HG03159 (cell line): Measurements from ENCODE around the gene RHOB.
"Not testable (repeated sequence)": the region's sequence is repeated elsewhere in the genome, so short reads cannot be mapped to it uniquely, and the experiment has no call there.

Source experiments
- ATAC-seq: cut with Tn5 transposase; IDR thresholded peaks from one replicate; pipeline ENCODE4 v1.9.1; 2021; ENCODE audit warnings: mild to moderate bottlenecking, moderate library complexity; ENCODE audit not compliant: unreplicated experiment

RHOB gene

DNA sequence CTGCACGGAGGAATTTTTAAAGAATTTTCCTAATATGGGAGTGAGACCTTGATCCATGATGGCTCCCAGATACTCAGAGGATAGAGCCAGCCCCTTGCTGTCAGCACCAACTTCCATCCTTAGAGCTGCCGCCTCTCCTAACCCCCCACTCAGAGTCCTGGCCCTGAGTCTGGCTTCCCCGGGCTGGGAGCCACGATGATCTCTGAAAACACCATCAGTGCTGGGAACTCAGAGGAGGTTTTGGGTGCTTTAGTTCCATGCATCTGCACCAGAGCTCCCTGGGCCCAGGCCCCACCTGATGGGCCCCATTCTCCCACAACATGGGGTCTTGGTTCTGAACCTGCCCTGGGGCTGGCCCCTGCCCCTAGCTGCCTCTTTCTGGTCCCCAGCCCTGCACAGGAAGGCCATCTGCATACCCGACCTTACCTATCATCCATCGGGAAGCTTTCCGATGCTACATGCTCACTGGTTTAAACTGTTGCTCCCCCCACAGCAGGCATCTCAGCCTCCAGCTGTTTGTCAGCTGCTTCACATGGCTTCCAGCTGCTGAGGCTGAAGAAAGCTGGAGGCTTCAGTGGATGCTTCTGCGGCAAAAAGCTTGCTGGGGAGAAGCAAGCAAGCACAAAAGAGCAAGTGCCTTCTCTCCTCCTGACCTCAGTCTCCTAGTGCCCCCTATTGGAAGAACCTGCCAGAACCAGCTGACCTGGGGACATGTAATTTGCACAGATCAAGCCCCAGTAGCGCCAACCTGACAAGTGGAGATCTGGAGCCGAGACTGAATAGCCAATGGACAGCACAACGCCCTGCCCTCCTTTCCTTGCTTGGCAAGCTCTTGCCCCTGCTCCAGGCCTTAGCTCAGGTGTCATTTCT, 24.2 kb upstream of the RHOB start:
- no peak for ATAC-seq

DNA sequence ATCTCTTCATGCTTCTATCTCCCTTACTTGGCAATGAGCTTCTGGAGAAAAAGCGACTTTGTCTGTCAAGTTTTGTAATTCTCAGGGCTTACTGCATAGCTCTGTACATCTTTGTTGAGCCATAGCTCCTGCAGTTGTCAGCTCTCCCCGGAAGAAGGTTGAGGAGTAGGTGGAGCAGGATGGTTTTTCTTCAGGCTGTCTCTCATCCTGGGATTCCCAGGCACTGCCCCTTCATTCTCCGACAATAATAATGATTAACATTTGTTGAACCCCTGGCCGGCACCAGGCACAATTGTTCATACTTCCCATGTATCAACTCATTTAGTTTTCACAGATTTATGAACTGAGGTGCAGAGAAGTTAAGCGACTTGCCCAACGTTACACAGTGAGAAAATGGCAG, 23.5 kb upstream of the RHOB start:
- no peak for ATAC-seq

DNA sequence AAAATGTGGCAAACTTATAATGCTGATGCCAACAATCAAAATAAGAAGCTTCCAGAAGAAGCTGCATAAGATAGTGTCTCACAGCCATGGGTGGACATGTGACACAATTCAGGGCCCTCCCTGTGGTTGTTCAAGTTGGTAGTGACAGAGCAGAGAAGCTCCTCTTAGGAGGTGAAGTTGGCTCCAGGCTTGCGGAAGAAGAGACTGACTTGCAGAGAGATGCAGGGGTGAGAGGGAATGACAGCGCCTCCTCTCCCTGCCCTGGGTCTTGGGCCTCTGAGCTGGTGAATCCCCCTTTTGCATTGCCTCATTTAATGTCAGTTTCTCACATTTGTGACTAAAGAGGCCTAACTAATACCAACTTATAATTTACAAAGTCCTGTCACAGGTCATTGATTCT, 23.0 kb upstream of the RHOB start:
- ATAC-seq = no peak

DNA sequence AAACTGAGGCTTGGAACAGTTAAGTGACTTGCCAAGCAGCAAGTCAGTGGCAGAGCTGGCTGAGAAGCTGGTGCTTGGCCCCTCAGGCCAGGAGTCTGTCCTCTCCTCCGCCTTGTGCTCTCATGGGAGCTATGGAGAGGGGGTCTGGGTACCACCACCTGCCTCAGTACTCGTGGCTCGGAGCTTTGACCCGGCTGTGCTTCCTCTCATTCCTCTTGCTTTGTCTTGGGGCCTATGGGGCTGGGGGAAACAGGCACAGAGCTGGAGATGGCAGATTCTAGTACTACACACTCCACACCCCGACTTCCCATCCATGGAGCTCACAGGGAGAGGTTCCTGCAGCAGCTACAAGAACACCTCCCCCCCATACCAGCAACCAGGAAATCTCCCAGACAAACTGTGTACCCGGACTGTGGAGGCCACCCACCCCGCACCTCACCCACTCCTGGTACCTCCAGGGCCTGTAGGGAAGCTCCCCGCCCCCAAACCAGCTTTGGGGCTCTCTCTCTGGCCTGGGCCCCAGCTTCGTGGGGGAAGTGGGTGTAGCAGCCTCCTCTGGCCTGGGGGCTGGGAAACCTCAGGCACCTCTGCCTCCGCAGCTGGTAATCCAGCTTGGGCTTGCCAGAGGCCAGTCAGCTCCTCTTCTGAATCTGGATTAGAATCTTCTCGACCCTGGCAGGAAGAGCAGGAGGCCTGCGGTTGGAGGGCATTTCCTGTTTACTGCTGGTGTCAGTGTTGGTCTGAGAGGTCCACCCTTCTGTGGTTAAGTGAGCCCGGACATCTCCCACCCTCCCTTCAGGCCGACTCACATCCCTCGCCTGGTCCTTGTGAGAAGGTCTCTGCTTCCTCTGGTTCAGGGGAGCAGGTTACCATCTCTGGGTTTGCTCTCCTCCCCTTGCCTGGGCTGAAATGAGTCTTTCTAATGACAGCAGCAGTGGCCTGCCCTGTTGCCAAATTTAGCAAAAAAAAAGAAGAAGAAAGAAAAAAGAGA, 22.3 kb upstream of the RHOB start:
- ATAC-seq = peak; percentile 49

DNA sequence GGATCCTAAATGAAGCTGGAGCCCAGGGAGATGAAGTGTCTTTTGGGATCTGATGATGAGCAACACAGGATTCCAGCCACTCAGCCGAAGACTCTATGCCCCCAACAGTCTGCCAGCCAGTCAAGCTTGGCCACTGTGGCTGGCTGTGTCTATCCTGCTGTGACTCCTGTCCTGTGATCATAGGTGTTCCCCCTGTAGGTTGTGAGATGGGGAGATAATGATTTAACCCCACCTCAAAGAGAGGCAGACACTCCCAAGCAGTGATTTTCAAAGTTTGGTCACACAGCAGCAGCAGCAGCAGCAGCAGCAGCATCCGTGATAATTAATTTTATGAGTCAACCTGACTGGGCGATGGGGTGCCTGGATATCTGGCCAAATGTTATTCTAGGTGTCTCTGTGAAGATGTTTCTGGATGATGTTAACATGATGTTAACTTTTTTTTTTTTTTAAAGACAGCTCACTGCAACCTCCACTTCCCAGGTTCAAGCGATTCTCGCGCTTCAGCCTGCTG, 21.4 kb upstream of the RHOB start:
- peak; percentile 42 for ATAC-seq

DNA sequence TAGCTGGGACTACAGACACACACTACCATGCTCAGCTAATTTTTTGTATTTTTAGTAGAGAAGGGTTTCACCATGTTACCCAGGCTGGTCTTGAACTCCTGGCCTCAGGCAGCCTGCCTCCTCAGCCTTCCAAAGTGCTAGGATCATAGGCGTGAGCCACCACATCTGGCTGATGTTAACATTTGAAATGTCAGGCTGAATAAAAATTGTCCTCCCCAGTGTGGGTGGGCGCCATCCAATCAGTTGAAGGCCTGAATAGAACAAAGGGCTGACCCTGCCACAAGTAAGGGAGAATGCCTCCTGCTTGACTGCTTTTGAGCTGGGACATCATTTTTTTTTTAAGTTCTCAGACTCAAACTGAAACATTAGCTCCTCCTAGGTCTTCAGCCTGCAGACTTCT, 21.0 kb upstream of the RHOB start:
- no peak for ATAC-seq

DNA sequence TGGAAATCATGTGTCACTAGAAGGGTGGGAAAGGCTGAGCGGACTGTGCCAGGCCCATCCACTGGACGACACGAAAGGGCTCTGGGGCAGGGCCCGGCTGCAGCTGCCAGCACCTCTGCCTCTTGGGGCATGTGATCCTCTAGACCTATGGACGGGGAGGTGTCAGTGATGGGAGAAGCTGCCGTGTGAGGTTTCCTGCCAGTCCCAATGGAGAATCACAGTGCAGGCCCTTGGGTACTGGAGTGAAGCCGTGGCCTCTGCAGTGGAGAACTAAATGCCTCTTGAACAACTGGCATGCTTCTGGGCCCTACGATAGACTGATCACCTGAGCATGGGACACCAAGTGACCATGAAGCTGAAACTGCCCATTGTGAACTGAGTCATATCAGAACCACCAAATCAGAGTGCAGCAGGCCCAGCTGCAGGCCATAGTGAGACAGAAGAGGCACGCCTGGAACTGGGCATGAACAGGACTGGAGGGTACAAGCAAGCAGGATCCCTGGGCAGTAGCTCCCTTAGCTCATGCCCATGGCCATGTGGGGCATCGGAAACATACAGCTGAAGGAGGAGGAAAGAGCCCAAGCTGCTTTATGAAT, 18.8 kb upstream of the RHOB start:
- ATAC-seq = no peak

DNA sequence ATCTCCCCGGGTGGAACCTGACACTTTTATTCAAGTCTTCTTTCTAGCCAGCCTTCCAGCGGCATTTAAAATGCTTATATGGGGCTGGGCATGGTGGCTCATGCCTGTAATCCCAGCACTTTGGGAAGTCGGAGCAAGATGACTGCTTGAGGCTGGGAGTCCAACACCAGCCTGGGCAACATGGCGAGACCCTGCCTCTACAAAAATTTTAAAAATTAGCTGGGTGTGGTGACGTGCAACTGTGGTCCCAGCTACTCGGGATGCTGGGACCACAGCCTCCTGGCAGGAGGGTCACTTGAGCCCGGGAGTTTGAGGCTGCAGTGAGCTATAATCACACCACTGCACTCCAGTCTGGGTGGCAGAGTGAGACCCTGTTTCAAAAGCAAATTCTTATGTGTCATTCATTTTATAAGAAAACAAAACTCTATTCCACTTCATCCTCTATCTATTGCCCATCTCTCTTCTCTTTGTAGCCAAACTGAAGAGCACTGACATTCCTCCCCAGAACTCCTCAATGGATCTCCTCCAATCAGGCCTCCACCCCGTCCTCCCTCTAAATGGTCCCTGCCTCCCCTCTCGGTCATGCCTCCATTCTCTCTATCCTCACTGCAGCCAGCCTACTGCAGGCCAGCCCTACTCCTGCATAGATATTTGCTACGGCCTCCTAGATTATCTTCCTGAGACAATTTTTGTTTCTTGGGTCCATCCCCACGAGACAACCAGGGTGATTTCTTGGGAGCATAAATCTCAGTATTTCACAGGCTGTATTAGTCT, 18.0 kb upstream of the RHOB start:
- no peak for ATAC-seq

DNA sequence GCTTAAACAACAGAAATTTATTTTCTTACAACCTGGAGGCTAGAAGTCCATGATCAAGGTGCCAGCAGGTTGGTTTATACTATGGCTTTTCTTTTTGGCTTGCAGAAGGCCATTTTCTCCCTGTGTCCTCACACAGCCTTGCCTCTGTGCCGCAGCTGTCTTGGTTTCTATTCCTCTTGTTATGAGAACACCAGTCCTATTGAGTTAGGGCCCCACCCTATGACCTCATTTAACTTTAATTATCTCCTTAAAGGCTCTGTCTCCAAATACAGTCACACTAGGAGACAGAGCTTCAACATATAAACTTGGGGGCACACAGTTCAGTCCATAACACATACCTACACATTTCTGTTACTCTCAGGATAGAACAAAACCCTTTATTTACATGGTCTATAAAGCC, 17.3 kb upstream of the RHOB start:
- ATAC-seq = peak; percentile 73

DNA sequence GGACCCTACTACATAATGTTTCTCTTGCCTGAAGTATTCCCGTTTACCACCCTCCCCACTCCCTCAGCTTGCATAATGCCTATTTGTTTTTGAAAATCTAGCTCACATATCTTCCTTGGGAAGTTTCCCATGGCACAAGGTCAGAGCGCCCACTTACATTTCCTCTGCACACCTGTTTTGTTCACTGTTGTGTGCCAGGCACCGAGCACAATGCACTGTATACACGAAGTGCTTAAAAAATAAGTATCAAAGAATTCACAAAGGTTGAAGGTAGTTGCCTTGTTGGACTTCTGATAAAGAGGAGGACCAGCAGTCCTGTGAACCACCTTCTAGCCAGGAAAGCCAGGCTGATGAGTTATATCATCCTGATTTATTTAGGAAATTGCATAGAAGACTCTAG, 16.8 kb upstream of the RHOB start:
- ATAC-seq = no peak

DNA sequence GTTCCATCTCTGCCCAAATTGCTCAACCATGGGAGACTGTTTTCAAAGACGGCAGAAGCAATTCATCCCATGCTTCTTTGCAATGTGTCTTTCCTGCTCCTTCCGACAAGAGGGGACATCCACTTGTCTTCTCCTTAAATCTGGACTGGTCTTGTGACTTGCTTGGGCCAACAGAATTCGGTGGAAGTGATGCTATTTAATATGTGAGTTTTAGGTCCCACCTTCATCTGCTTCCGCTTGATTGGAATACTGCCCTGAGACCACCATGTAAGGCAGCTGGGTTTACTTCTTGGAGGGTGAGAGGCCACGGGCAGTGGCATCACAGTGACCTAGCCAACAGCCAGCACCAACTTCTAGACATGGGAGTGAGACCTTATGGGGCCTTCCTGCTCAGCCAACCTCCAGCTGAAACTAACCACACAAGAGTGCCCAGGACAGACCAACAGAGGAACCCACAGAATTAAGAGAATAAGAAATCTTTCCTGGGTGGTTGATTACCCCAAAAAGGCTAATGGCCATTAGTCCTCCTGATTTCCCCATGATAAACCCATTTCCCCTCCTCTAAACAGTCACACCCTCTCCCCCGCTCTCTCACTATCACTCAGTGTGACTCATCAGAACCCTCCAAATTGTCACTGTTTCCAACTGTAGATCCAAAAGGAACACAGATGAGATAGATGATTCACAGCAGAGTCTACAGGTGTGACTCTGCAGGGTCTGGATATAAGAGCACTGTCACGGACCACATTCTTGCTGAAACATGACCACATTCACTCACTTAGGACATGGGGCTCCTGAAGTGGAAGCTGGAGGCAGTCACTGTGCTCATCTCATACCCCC, 16.2 kb upstream of the RHOB start:
- no peak for ATAC-seq

DNA sequence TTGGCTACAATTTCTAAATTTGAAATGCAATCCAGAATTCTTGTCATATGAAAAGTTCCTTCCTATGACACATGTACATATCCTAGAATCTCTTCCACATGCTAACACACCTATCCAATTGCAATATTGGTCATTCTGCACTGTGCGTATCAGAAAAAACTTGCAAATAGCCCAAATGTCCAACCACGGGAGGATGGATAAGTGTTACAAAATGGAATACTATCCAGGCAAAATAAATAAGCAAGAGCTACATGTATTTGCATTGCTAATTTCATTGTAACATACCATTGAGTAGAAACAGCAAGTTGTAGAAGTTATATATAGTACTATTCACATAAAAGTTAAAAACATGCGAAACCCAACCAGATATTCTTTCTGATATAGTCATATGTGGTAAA, 15.6 kb upstream of the RHOB start:
- ATAC-seq = no peak

DNA sequence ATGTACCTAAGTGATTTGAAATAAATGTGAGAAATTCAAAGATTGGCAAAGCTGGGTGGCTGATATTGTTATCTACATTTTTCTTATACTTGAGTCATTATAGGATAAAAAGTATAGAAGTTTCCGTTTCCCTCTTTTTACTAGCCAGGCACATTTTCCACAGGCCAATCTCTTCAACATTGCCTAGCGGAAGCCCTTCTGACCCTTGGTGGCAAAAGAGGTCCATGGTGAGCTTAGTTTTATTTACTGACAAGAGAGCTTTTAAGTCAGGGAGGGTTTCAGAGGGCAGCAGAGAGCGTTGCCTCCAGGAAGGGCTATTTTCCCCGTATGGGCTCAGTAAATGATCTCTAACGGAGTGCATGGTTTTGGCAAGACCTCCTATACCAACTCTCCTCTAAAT, 15.1 kb upstream of the RHOB start:
- ATAC-seq = no peak

DNA sequence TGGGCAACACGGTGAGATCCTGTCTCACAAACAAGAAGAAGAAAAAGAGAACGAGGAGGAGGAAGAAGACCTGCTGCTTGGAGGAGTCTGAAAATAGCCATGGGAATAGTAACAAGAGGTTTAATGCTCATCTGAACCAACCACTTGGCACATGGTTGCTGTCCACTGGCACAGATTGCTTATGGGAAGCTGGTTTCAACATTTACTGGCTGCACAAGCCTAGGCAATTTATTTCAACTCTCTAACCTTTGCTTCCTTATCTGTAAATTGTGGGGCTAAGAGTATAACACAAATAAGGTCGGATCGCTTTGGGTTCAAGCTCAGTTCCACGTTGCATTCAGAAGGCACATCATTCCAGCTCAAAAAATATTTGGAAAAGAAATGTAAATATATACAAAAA, 14.2 kb upstream of the RHOB start:
- ATAC-seq = no peak

DNA sequence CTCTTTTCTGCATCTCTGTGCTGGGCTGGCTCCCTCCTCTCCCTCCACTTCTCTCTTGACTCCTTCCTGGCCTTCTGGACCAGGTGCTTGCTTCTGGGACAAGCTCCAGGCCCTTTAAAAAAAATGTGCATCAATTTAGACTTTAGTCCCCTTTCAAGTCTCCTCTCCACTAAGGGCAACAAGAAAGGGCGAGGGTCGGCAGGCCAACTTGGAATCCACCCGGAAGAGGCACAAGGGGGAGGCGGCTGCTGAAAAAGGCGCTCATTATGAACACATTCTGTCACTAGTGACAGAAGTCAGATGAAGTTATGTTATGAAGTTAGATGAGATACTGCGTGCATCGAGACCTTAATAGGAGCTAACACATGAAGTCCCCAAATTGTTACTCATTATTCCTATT, 13.6 kb upstream of the RHOB start:
- ATAC-seq = no peak

DNA sequence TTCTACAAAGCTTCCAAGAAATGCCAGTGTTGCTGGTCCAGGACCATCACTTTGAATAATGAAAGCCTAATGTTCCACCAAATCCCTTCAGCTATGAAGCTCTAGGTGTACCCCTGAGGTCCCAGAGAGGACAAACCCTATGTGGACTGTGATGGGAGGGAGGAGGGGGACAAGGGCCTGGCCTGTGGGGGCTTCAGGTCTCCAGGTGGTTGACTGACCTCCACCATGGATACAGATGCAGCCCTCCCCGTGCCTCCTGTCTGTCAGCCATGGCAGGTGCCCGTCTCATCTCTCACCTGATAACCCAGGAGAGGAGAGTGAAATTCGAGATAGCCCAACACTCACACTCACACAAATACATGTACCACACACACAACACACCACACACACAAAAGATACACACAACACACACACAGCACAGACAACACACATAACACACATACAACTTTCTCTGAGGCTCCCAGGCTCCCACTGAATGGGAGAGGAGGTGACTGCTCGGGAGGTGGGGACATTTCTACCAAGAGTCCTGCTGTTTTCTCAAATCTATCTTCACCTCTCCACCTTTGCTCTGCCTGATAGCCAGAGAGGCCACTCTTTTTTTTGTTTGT, 12.8 kb upstream of the RHOB start:
- ATAC-seq = no peak

DNA sequence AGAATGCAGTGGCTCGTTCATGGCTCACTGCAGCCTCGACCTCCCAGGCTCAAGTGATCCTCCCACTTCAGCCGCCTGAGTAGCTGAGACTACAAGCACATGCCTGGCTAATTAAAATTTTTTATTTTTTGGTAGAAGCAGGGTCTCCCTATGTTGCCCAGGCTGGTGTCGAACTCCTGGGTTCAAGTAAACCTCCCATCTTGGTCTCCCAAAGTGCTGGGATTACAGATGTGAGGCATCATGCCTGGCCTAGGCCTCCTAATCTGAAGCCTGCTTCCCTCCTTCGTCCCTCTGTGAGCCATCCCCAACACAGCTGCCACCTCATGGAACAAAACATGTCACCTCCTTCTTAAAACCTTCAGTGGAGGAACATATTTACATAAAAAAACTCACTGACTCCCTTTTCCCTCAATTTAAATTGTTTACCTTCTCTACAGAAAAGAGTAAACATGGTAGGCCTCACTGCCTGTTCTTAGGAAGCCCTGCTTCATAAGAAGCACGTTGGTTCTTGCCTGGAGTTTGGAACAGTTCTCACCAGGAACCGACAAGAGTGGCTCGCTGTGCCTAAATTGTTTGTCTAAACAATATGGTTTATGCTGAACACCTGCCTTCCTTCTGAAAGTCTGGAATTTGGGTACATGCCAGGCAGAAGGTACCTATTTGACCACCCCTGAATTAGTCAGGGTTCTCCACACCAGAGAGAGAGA, 12.1 kb upstream of the RHOB start:
- no peak for ATAC-seq

DNA sequence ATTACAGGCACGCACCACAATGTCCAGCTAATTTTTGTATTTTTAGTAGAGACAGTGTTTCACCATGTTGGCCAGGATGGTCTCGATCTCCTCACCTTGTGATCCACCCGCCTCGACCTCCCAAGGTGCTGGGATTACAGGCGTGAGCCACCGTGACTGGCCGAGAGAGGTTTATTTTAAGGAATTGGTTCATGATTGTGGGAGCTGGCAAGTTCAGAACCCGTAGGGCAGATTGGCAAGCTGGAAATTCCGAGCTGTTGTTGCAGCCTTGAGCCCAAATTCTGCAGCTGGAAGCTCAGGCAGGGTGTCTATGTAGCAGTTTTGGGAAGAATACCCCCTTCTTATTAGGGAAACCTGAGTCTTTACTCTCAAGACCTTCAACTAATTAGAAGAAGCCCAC, 11.4 kb upstream of the RHOB start:
- ATAC-seq = not testable (repeated sequence)
